Thoracic aorta (tissue), 2 donors: ENCODE data around the gene CALML3. TPM values are rescaled to one million over a fixed set of nuclear protein-coding genes. Genes with fewer than 3 reads are reported as not detected.

Source experiments
- ATAC-seq: fragments of 150-250 bp; one replicate; pipeline ENCODE4 v1.8.0; 2017; ENCODE audit warnings: low read depth; ENCODE audit not compliant: insufficient number of reproducible peaks, low FRiP score
- DNase-seq: peaks from one replicate; pipeline ENCODE4 v3.0.0-alpha.2; 2020; ENCODE audit warnings: low spot score
- H3K27ac ChIP-seq, 2 donors: fragments of 200-600 bp; sonication (generic); 1 replicate in 1 of 2; 2 replicates in 1 of 2; pipeline ENCODE4 v1.5.1; 2016; ENCODE audit warnings: mild to moderate bottlenecking in 2 of 2, moderate library complexity in 2 of 2
- H3K27me3 ChIP-seq: fragments of 200-600 bp; sonication (generic); replicated peaks from 2 replicates; pipeline ENCODE4 v1.6.0; 2016; ENCODE audit warnings: mild to moderate bottlenecking; ENCODE audit not compliant: insufficient read depth
- H3K36me3 ChIP-seq: fragments of 200-600 bp; sonication (generic); one replicate; pipeline ENCODE4 v1.5.1; 2016
- H3K4me1 ChIP-seq, 2 donors: fragments of 200-600 bp; sonication (generic); 1 replicate in 1 of 2; 2 replicates in 1 of 2; pipeline versions ENCODE4 v1.5.1 to v1.6.0; 2016; ENCODE audit warnings: low read depth in 2 of 2, mild to moderate bottlenecking in 1 of 2; ENCODE audit not compliant: control insufficient read depth in 1 of 2
- H3K4me3 ChIP-seq: fragments of 200-600 bp; sonication (generic); 2 replicates; pipeline ENCODE4 v1.5.1; 2016; ENCODE audit warnings: mild to moderate bottlenecking
- H3K9me3 ChIP-seq: fragments of 200-600 bp; sonication (generic); 2 replicates; pipeline ENCODE4 v1.5.1; 2016
- CTCF ChIP-seq: fragments of 200-600 bp; sonication (generic); IDR thresholded peaks from one replicate; pipeline ENCODE4 v1.5.1; 2019; ENCODE audit warnings: antibody characterized with exemption
- total RNA-seq, 2 donors: library from RNA; depleted of rRNA; stranded (reverse); fragments of >200 nt; gene quantifications; one replicate each; pipeline versions ENCODE4 v1.1.0 to v1.2.3, GENCODE V29; 2016

CALML3 gene
- total RNA-seq, 2 donors from 2014 or later, result not detected

- H3K27ac ChIP-seq, result peak overlapping the region; percentile 76 to 79
- no peaks in the 10 kb centered on the region for H3K36me3 ChIP-seq
- ATAC-seq (no peak), DNase-seq (no peak)
- peaks cover 28 to 66% of the 10 kb centered on the region in 2 donors for H3K4me1 ChIP-seq
- TF ChIP-seq CTCF, result no peak
- H3K9me3 ChIP-seq, result no peaks in the 10 kb centered on the region
- H3K4me3 ChIP-seq, result no peak overlapping the region
- H3K27me3 ChIP-seq, result no peaks in the 10 kb centered on the region
These were observed 5.6 kb downstream of the CALML3 start for GRCh38 chr10:5530412-5530806.

- H3K27ac ChIP-seq, result peak overlapping the region; percentile 26 to 79
These were observed 6.2 kb downstream of the CALML3 start for GRCh38 chr10:5530846-5531557.

GRCh38 chr10:5531558-5532306, 7.0 kb downstream of the CALML3 start:
- H3K9me3 ChIP-seq, result no peaks in the 10 kb centered on the region
- no peaks in the 10 kb centered on the region for H3K36me3 ChIP-seq
- H3K4me1 ChIP-seq, result peaks cover 33 to 77% of the 10 kb centered on the region in 2 donors
- no peak for TF ChIP-seq CTCF
- H3K4me3 ChIP-seq, result no peak overlapping the region
- DNase-seq (no peak), ATAC-seq (no peak)
- no peaks in the 10 kb centered on the region for H3K27me3 ChIP-seq
- peak overlapping the region; percentile 11 to 79 for H3K27ac ChIP-seq

More at GRCh38 chr10:5530846-5531557, 6.2 kb downstream of the CALML3 start:
- Histone ChIP-seq H3K4me1 (peaks cover 31 to 70% of the 10 kb centered on the region in 2 donors), H3K4me3 (no peak overlapping the region), H3K36me3 (no peaks in the 10 kb centered on the region), H3K27me3 (no peaks in the 10 kb centered on the region), H3K9me3 (no peaks in the 10 kb centered on the region)
- TF ChIP-seq CTCF, result no peak
- ATAC-seq, result no peak
- no peak for DNase-seq

- H3K9me3 ChIP-seq, result no peaks in the 10 kb centered on the region
- peaks cover 33 to 82% of the 10 kb centered on the region in 2 donors for H3K4me1 ChIP-seq
- DNase-seq, result no peak
- no peaks in the 10 kb centered on the region for H3K36me3 ChIP-seq
- TF ChIP-seq CTCF, result no peak
- no peak overlapping the region for H3K4me3 ChIP-seq
- no peaks in the 10 kb centered on the region for H3K27me3 ChIP-seq
- H3K27ac ChIP-seq, result peak overlapping the region; percentile 62 to 79
- no peak for ATAC-seq
These were observed 7.5 kb downstream of the CALML3 start for GRCh38 chr10:5532307-5532605.

- no peaks in the 10 kb centered on the region for H3K36me3 ChIP-seq
- peak overlapping the region; percentile 55 to 62 for H3K27ac ChIP-seq
- no peaks in the 10 kb centered on the region for H3K9me3 ChIP-seq
- no peak for TF ChIP-seq CTCF
- DNase-seq (no peak), ATAC-seq (no peak)
- peaks cover 33 to 82% of the 10 kb centered on the region in 2 donors for H3K4me1 ChIP-seq
- no peak overlapping the region for H3K4me3 ChIP-seq
- H3K27me3 ChIP-seq, result no peaks in the 10 kb centered on the region
These were observed 7.9 kb downstream of the CALML3 start for GRCh38 chr10:5532618-5533097.
